GM18511 (cell line): Measurements from ENCODE around the gene SURF2.
"Not testable (repeated sequence)": the region's sequence is repeated elsewhere in the genome, so short reads cannot be mapped to it uniquely, and the experiment has no call there.

Source experiments
- ATAC-seq: cut with Tn5 transposase; IDR thresholded peaks from one replicate; pipeline ENCODE4 v1.9.1; 2021; ENCODE audit warnings: mild to moderate bottlenecking, moderate library complexity; ENCODE audit not compliant: unreplicated experiment

SURF2 gene

GRCh38 chr9:133375724-133376654 is 19.6 kb downstream of the SURF2 start, which contains the start of the genes STKLD1 and SURF4:
Gene STKLD1, plus strand, starts transcription at chr9:133376366. Its CDS starts 108 bp downstream, at chr9:133376474.
Gene SURF4, minus strand, starts transcription at chr9:133376060. Its CDS starts 91 bp downstream, at chr9:133375969.
- peak; percentile 88 for ATAC-seq

DNA sequence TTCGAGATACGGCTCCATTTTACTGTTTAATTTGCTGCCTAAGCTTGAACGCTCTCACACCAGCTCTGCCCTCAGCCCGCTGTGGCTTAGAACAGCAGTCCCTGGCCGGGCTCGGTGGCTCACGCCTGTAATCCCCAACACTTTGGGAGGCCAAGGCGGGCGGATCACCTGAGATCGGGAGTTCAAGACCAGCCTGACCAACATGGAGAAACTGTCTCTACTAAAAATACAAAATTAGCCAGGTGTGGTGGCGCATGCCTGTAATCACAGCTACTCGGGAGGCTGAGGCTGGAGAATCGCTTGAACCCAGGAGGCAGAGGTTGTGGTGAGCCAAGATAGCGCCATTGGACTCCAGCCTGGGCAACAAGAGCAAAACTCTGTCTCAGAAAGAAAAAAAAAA is 20.9 kb downstream of the SURF2 start:
- ATAC-seq = not testable (repeated sequence)

- ATAC-seq = no peak
Measured at GRCh38 chr9:133377721-133378216, 21.4 kb downstream of the SURF2 start.

GRCh38 chr9:133378408-133378962 is 22.1 kb downstream of the SURF2 start:
- no peak for ATAC-seq

- no peak for ATAC-seq
Measured at GRCh38 chr9:133379153-133380086, 23.1 kb downstream of the SURF2 start.

- ATAC-seq = no peak
Measured at GRCh38 chr9:133380734-133381133, 24.4 kb downstream of the SURF2 start.

- ATAC-seq = no peak
Measured at GRCh38 chr9:133382507-133383141, 26.3 kb downstream of the SURF2 start.

- ATAC-seq = no peak
Measured at GRCh38 chr9:133383438-133383837, 27.1 kb downstream of the SURF2 start.

DNA sequence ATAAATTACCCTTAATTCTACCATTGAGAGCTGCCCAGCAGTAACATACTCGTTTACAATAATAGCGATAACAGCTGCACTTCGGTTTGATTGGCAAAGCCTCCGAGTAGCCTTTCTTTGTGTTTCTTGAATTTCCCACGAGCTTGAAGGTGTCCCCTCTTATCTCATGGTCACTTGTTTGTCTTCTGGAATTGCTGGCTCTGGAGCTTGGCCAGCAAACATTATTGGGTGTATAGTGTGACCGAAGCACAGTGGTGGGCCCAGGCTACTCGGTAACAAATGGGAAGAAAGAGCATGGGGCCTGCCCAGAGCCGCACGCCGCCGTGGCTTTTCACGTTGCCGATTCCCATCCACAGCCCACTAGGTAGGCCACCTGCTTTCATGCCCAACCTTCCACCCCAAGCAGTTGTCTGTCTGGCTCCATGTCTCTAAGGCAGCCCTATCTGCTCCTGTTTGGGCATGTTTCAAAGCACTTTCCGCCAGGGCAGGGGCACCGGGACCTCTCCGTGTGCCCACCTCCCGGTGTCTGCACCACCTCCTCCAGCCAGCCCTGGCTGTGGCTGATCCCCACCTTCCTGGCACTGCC is 28.5 kb downstream of the SURF2 start:
- ATAC-seq = no peak

GRCh38 chr9:133385452-133385851 is 29.1 kb downstream of the SURF2 start:
- no peak for ATAC-seq

GRCh38 chr9:133386338-133386737 is 30.0 kb downstream of the SURF2 start:
- no peak for ATAC-seq

DNA sequence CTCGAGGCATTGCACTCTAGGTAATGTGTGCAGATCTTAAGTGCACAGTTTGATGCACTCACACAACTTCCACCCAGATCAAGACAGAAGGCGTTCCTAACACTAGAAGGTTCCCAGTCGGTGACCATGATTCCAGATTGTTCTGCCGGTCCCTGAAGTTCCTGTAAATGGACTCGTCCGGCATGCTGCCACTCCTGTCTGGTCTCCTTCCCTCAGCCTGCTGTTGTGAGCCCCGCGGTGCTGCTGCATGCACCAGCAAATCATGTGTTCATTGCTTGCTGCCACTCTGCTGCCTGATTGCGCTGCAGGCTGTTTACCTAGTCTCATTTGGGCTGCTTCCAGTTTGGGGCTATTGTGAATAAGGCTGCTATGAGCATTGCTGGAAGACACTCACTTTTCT is 31.3 kb downstream of the SURF2 start:
- no peak for ATAC-seq

DNA sequence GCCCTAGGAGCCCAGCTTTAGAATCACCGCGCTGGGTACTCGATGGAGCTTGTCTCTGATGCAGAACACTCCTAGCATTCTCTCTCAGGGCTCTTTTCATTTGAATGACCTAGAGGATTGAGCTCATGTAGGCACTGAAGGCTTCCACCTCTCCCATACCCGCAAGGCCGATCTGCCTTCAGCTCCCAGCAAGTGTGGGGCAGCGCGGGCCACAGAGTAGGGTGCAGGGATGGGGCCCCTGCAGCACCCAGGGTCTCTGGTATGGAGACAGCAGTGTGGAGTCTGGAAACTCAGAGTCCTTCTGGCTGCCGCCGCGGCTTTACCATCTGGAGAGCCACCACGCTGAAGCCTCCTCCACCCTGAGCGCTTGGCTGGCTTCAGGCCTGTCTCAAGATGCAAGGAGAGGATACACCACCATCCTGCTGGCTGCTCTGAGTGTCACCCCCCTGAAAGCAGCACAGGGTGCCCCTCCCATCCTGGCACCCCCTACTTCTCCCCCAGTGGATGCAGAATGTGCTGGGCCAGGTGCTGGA is 32.7 kb downstream of the SURF2 start:
- ATAC-seq = no peak

DNA sequence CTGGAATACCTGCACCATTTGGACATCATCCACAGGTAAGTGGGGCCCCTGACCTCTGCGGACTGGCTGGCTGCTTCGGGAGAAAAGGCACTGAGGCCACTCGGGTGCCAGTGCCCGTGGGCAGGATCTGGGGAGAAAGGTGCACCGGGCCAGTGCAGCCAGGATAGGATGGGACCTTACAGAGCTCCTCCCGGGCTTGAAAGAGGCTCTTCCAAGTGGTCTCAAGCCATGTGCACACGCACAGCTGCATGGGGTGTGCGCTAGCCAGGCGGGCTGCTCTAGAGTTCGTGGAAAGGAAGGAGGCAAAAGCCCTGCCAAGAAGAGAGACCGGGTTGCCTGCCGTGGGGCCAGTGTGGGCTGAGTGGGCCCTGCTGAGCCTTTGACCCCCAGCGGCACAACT is 33.2 kb downstream of the SURF2 start:
- ATAC-seq = no peak

GRCh38 chr9:133390713-133391112 is 34.4 kb downstream of the SURF2 start:
- ATAC-seq = no peak

DNA sequence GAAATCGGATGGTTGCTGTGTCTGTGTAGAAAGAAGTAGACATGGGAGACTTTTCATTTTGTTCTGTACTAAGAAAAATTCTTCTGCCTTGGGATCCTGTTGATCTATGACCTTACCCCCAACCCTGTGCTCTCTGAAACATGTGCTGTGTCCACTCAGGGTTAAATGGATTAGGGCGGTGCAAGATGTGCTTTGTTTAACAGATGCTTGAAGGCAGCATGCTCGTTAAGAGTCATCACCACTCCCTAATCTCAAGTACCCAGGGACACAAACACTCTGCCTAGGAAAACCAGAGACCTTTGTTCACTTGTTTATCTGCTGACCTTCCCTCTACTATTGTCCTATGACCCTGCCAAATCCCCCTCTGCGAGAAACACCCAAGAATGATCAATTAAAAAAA is 35.1 kb downstream of the SURF2 start:
- not testable (repeated sequence) for ATAC-seq

- ATAC-seq = not testable (repeated sequence)
Measured at GRCh38 chr9:133392308-133392707, 36.0 kb downstream of the SURF2 start.

DNA sequence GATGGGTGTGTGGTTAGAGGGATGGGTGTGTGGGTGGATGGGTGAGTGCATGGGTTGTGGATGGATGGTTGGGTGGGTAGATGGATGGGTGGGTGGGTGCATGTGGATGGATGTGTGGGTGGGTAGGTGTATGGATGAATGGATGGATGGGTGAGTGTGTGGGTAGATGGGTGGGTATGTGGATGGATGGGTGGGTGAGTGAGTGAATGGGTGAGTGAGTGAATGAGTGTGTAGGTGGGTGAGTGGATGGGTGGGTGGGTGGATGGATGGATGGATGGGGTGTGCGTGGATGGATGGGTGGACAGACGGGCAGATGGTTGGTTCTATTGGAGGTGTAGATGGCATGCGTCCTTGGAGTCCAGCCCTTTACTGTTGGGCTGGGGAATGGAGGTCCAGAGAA is 37.0 kb downstream of the SURF2 start:
- no peak for ATAC-seq

GRCh38 chr9:133394687-133395271 is 38.4 kb downstream of the SURF2 start:
- ATAC-seq = no peak
